ENCODE measurements around the gene FUBP1.
A peak's percentile ranks its signal among the peaks of the same experiment; 100 is the strongest.
"Not testable (repeated sequence)": the region's sequence is repeated elsewhere in the genome, so short reads cannot be mapped to it uniquely, and the experiment has no call there.

FUBP1 gene

DNA sequence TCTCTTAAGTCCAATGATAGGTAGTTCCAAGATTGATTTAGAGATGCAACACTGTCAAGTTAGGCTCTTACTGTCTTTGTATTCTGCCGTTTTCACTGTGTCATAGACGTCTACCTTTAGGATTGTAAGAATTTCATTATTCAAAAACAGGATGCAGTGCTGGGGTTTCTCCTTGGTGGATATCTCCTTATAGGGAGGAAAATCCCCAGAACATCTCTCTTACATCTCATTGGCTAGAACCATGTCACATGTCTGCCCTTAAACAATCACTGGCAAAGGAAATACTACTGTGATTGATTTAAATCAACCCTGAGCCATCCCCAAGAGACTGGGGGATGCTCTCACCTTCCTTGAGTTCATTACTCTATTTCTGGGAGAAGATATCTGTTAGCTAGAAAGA, 10.9 kb upstream of the FUBP1 start:
- DNase-seq (ENCODE audit: low read depth) = no peak

DNA sequence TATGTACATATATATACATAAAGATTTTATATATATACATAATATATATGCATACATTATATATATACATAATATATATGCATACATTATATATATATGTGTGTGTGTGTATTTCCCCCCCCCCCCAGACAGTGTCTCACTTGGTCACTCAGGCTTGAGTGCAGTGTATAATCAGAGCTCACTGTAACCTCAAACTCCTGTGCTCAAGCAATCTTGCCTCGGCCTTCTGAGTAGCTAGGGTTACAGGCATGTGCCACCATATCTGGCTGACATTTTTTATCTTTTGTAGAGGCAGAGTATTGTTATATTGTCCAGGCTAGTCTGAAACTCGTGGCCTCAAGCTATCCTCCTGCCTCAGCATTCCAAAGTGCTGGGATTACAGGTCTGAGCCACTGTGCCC, 9.0 kb upstream of the FUBP1 start:
- no peak for DNase-seq (ENCODE audit: low read depth)

DNA sequence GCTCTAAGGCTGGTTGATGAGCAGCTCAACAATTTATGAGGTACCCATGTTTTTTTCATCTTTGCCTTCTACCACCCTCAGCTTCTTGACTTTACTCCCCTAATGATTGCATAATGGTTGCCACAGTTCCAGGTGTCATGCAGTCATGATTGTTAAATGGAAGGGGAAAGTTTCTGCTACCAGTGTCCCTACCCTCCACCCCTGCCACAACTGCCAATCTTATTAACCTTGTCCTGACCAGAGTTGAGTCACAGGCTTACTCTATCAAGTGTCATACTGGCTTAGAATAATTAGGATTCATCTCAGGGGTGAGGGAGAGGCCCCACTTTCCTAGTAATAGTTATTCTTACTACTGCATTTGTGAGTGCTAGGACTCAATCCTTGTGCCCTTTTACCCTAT, 7.9 kb upstream of the FUBP1 start:
- no peak for DNase-seq (ENCODE audit: low read depth)

DNA sequence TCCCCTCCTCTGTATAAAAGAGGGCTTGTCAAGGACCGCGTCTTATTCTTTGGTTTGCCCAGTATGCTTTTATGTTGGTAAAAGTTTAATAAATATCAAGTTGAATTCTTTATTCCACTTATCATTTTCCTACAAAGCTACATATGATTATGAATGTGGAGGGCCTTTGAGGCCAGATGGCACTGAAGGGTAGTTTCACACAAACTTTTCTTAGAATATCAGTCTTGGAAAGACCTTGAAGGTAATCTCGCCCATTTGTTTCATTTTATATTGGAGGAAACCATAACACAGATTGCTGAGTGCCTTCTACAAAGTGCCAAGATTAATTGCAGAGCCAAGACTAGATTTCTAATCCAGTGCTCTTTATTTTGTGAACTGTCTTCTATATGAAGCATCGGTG, 5.8 kb upstream of the FUBP1 start:
- DNase-seq (ENCODE audit: low read depth) = no peak

DNA sequence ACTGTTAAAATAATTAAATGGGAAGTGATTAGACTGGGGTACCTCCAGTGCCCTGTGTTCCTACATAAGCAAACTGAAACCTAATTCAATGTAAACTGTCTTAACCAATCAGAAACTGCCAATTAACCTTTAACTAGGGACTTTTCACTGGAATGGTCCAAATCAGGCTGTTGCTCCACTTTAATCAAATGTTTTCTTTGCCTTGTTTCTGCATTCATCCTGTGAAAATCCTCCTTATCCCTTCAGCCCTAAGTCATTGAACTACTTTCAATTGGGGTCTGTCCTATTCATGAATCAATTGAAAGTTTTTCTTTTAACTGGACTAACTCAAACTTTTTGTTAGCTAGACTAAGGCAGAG, 5.1 kb upstream of the FUBP1 start:
- DNase-seq (ENCODE audit: low read depth) = no peak

DNA sequence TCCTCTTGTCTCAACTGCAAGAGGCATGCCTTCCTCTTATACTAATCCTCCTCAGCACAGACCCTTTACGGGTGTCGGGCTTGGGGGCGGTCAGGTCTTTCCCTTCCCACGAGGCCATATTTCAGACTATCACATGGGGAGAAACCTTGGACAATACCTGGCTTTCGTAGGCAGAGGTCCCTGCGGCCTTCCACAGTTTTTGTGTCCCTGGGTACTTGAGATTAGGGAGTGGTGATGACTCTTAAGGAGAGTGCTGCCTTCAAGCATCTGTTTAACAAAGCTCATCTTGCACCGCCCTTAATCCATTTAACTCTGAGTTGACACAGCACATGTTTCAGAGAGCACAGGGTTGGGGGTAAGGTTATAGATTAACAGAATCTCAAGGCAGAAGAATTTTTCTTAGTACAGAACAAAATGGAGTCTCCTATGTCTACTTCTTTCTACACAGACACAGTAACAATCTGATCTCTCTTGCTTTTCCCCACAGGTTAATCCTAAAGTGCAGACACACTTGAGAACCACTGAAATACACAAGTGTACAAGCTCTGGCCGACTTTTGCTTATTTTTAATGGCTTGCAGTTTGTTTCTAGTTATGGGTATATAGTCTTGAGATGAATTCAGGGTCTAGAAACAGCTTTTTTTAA, 4.6 kb upstream of the FUBP1 start:
- not testable (repeated sequence) for DNase-seq (ENCODE audit: low read depth)

DNA sequence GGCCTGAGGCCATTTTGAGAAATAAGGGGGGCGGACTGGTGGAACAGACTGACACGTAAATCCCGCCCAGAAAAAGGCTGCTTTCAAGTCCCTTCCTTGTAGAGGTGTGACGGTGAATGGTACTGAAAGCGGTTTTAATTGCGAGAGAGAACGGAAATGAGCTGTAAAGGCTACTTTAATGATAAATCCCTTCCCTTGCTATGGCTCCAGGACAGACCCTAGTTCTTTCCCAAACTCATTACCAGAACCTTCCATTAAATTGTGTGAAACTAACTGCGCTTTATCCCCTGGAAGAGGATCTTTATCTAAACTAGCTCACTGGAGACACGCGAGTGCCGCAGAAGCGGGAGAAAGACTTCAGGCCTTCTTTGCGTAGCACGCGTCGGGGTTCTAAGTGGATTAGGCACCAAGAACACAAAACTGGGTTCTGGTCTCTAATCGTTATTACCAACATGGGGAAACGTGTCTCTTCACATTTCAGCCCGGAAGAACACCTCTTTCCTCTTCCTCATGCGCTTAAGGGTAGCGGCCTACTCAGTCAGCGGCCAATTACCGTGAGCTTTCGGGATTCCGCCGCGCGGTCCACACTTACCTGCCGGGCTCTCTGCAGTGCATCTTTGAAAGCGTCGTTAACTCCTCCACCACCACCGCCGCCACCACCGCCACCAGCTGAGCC, 441 bp downstream of the FUBP1 start:
- peak; percentile 96 for DNase-seq (ENCODE audit: low read depth)

DNA sequence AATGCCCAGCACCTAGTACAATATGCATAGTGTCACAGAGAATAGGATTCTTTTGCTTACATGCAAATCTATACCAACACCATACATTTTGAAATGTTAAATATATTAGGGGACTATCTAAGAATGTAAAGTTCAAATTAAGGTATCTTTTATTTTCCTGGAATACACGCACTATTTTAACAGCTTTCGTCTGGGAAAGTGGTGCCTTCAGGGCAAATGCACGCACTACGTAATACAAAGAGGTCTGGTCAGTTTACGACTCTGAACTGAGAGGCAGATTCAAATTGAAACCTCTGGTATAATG, 931 bp downstream of the FUBP1 start:
- no peak for DNase-seq (ENCODE audit: low read depth)

DNA sequence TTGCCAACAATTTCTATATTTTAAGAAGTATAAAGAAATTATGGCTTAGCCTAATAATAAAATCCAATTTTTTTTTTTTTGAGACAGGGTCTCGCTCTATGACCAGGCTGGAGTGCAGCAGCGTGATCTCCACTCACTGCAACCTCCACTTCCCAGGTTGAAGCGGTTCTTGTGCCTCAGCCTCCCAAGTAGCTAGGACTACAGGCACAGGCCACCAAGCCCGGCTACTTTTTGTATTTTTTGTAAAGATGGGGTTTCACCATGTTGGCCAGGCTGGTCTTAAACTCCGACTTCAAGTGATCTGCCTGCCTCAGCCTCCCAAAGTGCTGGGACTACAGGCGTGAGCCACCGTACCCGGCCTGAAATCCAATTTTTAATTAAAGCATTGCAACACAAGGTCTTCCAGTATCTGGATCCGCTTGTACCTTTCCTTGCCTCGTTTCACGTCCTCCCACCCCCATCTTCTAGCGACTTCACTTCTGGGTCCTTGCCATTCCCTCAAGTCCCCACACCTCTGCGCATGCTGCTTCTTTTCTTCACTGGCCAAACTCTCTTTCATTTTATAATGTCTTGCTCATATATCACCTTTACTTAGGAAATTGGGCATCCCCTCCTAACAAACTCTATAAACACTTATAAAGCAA, 2.3 kb downstream of the FUBP1 start:
- no peak for DNase-seq (ENCODE audit: low read depth)

DNA sequence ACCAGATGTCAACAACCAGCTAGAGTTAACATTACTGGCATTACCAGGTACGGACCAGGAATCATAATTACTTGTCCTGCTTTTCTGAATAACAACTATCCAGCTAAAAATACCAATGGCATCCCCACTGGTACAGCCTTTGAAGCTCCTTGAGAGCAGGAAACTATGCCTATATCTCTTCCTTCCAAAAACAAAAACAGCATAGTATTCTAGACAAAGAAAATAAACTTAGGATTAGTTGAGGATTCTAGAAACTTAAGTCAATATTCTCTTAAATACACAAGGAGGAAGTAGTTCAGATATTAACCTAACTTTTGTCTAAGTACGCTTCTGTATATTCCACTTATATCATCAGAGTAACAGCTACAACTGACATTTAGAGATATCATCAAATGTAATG, 3.0 kb downstream of the FUBP1 start:
- peak; percentile 17 for DNase-seq (ENCODE audit: low read depth)

DNA sequence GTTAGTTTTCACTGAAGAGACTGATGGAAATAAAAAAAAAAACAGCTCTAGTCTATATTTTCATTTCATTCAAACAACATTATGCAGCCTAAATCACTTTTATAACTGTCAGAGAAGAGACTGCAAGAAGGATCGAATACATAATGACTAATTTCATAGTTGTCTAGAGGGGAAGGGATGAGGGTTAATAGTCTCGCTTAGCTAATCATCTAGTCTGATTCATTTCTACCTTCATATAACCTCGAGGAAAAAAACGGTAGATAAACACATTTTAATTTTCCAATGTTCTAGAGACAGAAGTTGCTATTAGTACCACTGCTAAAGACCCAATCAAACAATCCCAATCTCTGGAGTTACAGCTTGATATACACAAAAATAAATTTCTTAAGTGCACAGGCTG, 3.5 kb downstream of the FUBP1 start:
- peak; percentile 58 for DNase-seq (ENCODE audit: low read depth)

DNA sequence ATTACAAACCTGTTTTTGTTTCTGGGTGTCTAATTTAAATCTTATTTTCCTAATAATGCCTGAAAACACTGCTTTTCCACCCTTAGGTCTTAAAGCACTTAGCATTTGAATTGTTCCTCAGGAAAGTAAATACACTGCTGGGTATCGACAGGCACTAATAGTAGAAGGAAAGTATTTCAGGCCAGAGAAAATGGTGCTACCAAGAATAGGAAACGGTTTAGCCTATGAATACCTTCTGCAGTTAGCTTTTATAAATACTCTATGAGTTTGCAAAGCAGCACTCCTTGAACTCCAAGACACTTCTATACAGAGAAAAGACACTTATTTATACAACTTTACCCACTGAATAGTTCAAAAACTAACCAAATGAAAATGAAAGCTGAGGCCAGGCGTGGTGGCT, 6.8 kb downstream of the FUBP1 start:
- no peak for DNase-seq (ENCODE audit: low read depth)

DNA sequence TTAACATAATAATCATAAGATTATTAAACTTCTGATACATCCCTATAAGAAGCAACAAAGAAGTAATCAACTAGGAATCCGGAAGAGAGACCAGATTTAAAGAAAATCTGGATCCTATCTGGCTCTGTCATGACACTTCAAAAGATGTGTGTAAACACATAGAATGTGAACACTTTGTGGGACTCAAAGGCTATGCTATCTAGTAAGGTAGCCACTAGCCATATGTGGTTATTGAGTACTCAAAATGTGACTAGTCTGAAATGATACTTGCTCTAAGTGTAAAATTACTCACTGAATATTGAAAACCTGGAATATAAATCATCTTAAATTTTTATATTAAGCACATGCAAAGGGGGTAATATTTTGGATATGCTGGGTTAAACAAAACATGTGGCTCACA, 8.7 kb downstream of the FUBP1 start:
- DNase-seq (ENCODE audit: low read depth) = peak; percentile 43

DNA sequence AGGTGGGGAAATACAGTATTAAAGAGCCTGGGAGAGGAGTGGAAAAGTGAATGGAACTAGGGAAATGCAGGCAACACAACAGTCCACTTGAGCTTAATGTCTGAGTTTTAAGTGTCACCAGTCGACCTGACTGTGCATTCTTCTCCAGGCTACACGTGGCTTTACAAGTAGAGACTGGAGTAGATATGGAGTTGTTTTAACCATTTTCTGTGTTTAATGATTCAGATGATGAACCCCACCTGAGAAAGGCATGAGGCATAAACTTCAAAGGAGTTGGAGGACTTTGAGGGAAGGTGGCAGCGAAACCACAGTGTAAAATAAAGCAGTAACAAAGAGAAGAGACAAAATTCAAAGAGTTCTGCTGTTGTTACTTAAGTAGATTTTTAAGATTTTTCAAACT, 12.6 kb downstream of the FUBP1 start:
- no peak for DNase-seq (ENCODE audit: low read depth)

DNA sequence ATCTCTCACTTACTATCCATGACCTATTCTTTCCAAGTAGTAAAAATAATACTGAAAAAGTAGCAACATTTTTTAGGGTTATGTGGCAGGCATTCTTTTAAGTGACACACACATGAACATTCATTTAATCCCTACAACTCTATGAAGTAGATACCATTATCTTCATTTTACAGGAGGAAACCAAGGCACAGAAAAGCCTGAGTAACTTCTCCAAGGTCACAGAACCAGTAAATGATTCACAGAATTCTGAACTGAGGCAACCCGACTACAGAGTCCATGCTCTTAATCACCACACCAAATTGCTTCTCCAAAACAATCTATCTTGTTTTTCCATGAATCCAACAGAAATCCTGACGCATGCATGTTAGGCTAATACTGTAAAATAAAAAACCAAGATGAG, 17.5 kb downstream of the FUBP1 start:
- peak; percentile 47 for DNase-seq (ENCODE audit: low read depth)

DNA sequence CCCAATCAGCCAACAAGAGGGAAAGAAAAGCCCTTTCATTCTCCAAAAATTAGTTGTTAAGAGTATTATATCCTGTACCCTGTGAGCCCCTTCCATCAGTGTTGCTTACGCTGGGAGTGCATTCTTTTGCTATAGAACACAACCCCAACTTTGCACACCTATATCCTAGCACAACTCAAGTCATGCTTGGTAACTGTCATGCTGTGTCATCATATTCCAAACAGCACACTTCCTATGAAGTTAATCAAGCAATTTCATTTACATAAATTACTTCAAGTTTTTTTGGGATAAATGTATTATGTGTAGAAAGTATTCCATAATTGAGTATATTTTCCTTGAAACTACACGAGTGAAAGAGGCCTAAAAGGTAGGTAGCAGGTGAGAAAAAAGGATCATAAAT, 20.0 kb downstream of the FUBP1 start:
- DNase-seq (ENCODE audit: low read depth) = no peak

DNA sequence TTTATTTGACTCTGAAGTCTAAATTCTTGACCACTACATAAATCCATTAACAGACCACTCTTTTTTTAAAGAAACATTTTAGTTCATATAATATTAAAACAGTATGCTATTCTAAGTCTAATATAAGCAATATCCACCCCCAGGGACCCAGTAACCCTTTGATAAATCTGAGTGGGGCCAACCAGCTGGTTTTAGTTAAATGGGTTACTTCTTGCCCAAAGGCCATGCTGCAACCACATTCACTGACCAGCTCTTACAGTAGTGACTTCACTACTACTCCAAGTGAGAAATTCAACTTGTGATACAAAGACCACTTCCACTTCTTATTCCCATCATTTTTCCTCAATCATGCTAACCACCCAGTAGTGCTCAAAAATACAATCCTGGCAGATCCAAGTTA, 20.5 kb downstream of the FUBP1 start:
- DNase-seq (ENCODE audit: low read depth) = no peak

DNA sequence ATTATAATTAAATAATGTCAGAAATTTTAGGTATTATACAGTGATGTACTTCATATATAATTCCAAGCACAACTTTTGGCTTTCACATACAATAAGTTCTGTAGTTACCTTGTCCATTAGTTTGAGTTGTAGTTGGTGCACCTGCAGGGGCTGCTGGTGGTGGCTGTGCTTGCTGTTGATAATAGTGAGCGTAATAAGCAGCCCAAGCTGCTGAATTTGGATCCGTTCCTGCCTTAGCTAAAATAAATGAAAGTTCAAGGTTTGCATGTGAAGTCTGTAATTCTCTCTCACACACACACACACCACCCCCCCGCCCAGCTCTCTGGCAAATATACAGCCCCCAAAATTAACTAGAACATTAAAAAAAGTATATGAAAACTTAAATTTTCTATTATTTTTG, 22.4 kb downstream of the FUBP1 start:
- no peak for DNase-seq (ENCODE audit: low read depth)

DNA sequence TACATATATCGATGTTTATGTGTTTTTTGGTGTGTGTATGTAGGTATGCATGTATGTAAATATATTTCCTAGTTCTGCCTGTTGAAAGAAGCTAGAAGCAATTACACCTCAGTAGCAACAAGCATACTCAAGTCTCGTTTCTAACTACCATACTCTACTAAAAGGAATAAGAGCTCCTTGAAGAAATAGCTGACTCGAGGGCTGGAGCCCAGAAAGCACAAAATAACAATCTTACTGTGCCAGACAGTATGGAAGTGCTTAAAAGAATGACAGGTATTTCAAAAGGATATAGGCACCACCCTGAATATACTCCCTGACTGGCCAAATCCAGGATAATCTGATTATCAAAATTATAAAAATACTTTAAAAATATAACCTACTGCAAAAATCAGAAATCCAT, 23.2 kb downstream of the FUBP1 start:
- DNase-seq (ENCODE audit: low read depth) = no peak

DNA sequence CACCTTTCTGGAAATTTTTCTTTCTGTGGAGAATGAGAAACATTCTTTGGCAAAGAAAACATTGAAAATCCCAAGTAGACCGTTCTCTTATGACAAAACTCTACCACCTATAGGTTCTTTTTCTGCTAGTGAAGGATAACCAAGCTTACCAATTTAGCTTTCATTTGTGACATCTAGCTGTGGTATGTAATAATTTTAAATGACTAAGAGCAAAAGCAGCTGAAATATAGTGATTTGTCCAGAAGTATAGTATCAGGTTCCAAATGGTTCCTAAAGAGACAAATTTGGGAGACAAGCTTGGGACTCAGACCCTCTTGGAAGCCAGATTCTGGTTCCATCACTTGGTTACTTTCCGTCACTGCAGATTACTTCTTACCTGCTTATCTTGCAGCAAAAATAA, 24.4 kb downstream of the FUBP1 start:
- peak; percentile 48 for DNase-seq (ENCODE audit: low read depth)

DNA sequence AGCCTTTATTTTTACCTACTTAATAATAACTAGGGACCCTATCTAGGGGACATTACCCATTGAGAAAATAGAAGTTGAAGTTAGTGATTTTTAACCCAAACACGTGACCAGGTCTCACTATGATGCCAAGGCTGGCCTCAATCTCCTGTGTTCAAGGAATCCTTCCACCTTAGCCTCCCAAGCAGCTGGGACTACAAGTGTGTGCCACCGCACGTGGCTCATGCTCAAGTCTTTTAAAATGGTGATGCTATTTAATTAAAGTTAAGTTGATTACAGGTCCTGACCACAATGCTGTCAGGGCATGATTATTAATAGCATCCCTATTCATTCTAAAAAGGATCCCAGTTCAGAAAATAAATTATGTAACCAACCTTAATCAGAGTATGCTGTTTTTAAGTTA, 25.0 kb downstream of the FUBP1 start:
- no peak for DNase-seq (ENCODE audit: low read depth)

DNA sequence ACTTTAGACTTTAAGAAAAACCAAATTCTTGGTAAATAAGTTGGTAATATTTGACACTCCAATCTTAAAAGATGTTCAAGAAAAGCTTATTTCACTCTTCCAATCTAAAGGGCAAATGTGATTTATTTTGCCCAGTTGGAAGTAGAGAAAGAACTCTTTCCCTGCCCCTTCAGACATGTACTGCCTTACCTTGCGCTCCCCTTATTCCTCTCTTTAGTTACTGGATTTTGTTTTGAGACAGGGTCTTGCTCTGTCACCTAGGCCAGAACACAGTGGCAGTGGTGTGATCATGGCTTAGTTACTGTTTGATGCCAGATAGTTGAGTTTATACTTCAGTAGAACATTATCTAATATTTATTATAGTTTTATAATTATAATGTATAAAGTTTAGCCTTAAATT, 27.5 kb downstream of the FUBP1 start:
- DNase-seq (ENCODE audit: low read depth) = no peak

DNA sequence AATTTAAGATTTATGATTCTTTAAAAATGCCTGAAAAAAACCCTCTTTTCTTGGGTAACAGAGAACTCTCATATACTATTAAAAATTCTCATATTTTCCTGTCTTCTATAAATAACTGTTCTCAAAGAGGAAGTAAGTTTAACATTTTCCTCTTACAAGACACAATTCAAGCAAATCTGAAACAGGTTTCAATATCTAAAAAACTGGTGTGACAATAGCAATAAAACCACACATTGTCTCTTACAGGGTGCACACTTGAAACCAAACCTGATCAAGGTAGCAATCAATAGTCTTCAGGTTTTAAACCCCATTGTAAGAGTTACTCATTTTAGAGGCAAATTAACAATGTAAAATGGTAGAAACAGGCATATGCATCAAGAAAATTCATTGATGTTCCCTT, 28.0 kb downstream of the FUBP1 start:
- no peak for DNase-seq (ENCODE audit: low read depth)

DNA sequence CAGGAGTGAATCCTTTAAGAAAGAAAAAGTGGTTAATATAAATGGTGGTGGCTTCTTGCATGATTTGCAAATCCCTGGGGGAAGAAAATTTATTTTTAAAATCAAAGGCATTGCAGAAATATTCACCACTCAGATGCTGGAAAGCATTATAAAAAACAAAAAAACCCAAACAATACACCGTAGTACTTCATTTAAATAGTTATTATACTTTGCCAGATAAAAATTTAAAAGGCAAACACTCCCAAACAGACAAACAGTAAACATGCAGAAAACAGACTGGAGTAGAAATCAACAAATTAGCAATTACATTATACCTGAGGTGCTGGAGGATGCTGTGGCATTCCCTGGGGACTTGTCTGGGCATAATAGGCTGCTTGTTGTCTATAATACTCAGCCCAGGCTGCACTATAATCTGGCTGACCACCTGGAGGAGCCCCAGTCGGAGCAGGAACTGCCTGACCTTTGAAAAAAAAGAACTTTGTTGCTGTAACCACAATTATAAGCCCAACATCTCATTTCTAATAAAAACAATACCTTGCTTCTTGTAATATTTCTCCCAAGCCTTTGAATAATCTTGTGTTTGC, 29.9 kb downstream of the FUBP1 start:
- DNase-seq (ENCODE audit: low read depth) = peak; percentile 53
